Left lung (tissue), 10 donors: ENCODE results near the gene HSD11B2. TPM values are rescaled to one million over a fixed set of nuclear protein-coding genes. Genes with fewer than 3 reads are reported as not detected.

Source experiments
- ATAC-seq: fragments of 200-7000 bp; cut with Tn5 transposase; one replicate; pipeline ENCODE4 v1.9.1; 2020; ENCODE audit warnings: moderate library complexity
- DNase-seq, 4 donors: peaks; one replicate each; pipeline ENCODE4 v3.0.0-alpha.2; 2013 to 2020
- H3K27ac ChIP-seq, 2 donors: fragments of 200-600 bp; sonication (generic) in 1 of 2; one replicate each; pipeline versions ENCODE4 v1.5.0 to v1.8.0; 2020 to 2021
- H3K27me3 ChIP-seq, 2 donors: fragments of 200-600 bp; sonication (generic) in 1 of 2; one replicate each; pipeline versions ENCODE4 v1.5.0 to v1.8.0; 2020 to 2021
- H3K36me3 ChIP-seq, 2 donors: fragments of 200-600 bp; sonication (generic) in 1 of 2; one replicate each; pipeline versions ENCODE4 v1.5.0 to v1.8.0; 2020 to 2021
- H3K4me1 ChIP-seq, 2 donors: fragments of 200-600 bp; one replicate each; pipeline ENCODE4 v1.8.0; 2021
- H3K4me3 ChIP-seq, 2 donors: fragments of 200-600 bp; sonication (generic) in 1 of 2; one replicate each; pipeline versions ENCODE4 v1.5.0 to v1.8.0; 2020 to 2021; ENCODE audit warnings: mild to moderate bottlenecking in 1 of 2
- H3K9me3 ChIP-seq, 2 donors: fragments of 200-600 bp; sonication (generic) in 1 of 2; one replicate each; pipeline versions ENCODE4 v1.5.0 to v1.8.0; 2020 to 2021
- intact Hi-C, 2 donors: fragments of 100-400 bp; cut with DNase I; formaldehyde crosslinking; loops; one replicate each; pipeline versions ENCODE4 v1.11.2 to v1.14.2; 2022
- polyA plus RNA-seq, 6 donors: library from polyadenylated mRNA; unstranded; fragments of 120-200 nt; gene quantifications; one replicate each; pipeline ENCODE4 v1.2.1, GENCODE V29; 2013; ENCODE audit not compliant: insufficient read length in 6 of 6
- total RNA-seq, 2 donors: library from RNA; stranded (reverse); fragmentation: NEBNext Ultra II Directional; extraction: Animal tissue kit (Norgen Biotek cat#: 25700); gene quantifications; one replicate each; pipeline ENCODE4 v1.2.1, GENCODE V29; 2021
- TF ChIP-seq, protein P1 (sequence below), 2 donors: fragments of 200-600 bp; sonication (generic) in 1 of 2; IDR thresholded peaks; one replicate each; pipeline versions ENCODE4 v1.5.0 to v1.8.0; 2021; ENCODE audit warnings: antibody characterized with exemption in 2 of 2
- donor health status: DM: no; HTN: yes; CAD: no.
- donor health status: DM: no; HTN: no; CAD: no.

HSD11B2 gene
- total and polyA plus RNA-seq, 8 donors, result 2.5 to 81.1 (median 54.7) TPM

DNA sequence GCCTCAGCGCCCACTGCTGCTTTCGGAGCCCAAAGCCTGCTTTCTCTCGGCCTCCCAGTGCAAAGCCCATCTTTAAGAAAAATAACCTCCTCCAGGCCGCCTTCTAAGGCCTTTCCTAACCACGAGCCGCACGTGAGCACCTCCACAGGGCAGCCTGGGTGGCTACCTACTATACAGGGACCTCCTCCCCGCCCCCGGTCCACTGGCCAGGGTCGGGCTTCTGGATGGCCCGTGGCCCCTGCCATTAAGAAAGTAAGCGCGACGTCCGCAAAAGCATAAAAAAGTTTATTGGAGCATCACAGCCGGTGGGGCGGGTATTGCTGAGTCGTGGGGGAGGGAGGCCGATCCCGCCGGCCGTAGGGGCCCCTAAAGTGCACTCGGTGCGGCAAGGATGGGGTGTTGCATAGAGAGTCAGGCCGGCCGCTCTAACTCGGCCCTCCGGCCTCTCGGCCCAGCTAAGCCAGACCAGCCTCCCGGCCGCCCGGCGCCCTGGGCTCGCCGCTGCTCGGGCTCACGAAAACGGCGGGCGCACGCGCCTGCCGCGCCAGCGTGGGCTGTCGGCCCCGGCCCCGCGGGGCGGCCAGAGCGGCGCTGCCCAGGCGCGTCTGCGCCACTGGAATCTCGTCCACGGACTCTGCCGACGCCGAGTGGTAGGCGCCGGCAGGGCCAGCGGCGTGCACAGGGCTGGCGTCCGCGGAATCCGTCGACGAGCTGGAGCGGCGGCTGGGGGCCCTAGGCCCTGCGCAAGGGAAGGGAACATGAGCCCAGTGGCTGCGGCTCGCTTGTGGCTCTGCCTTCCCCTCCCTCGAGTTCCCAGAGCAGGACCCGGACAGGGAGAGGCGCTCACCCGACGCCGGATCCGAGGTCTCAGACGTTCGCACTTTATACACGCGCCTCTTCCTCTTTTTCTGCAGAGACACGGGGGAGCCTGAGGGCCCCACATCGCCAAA is 36.5 kb upstream of the HSD11B2 start:
- Histone ChIP-seq H3K36me3 (no peaks in the 10 kb centered on the region), H3K9me3 (no peaks in the 10 kb centered on the region), H3K4me1 (peaks cover 33 to 80% of the 10 kb centered on the region in 2 donors), H3K4me3 (peak overlapping the region; percentile 40 to 47), H3K27me3 (peaks cover 0 to 43% of the 10 kb centered on the region in 2 donors), H3K27ac (peak overlapping the region; percentile 64 to 65)
- DNase-seq (peak in 1 of 4 donors; percentile 75), ATAC-seq (no peak)
- intact Hi-C loops, result no loop called here
- TF ChIP-seq, protein P1, sequence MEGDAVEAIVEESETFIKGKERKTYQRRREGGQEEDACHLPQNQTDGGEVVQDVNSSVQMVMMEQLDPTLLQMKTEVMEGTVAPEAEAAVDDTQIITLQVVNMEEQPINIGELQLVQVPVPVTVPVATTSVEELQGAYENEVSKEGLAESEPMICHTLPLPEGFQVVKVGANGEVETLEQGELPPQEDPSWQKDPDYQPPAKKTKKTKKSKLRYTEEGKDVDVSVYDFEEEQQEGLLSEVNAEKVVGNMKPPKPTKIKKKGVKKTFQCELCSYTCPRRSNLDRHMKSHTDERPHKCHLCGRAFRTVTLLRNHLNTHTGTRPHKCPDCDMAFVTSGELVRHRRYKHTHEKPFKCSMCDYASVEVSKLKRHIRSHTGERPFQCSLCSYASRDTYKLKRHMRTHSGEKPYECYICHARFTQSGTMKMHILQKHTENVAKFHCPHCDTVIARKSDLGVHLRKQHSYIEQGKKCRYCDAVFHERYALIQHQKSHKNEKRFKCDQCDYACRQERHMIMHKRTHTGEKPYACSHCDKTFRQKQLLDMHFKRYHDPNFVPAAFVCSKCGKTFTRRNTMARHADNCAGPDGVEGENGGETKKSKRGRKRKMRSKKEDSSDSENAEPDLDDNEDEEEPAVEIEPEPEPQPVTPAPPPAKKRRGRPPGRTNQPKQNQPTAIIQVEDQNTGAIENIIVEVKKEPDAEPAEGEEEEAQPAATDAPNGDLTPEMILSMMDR (IDR thresholded peaks at IDR 0.05), result no peak

DNA sequence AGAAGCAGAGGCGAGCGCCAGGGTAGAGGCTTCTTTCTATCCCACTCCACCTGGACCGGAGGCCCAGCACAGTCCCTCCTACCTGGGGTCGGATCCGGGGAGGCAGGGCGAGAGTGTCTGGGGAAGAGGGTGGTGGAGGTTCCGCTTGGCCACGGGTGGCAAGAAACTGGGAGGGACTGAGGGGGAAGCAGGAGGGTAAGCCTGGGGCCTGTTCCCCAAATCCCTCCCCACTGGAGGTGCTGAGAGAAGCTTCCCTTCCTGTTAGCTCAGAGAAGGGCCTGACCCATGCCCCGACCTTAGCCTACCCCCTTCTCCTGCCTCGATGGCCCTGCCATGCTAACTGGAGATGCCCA is 35.8 kb upstream of the HSD11B2 start:
- TF ChIP-seq, protein P1 (IDR thresholded peaks at IDR 0.05), result no peak
- intact Hi-C loops, result no loop called here
- Histone ChIP-seq H3K36me3 (no peaks in the 10 kb centered on the region), H3K9me3 (no peaks in the 10 kb centered on the region), H3K27me3 (peaks cover 0 to 43% of the 10 kb centered on the region in 2 donors), H3K4me1 (peaks cover 34 to 80% of the 10 kb centered on the region in 2 donors), H3K4me3 (no peak overlapping the region), H3K27ac (peak overlapping the region in 1 of 2 donors; percentile 65)
- no peak for DNase-seq
- no peak for ATAC-seq

DNA sequence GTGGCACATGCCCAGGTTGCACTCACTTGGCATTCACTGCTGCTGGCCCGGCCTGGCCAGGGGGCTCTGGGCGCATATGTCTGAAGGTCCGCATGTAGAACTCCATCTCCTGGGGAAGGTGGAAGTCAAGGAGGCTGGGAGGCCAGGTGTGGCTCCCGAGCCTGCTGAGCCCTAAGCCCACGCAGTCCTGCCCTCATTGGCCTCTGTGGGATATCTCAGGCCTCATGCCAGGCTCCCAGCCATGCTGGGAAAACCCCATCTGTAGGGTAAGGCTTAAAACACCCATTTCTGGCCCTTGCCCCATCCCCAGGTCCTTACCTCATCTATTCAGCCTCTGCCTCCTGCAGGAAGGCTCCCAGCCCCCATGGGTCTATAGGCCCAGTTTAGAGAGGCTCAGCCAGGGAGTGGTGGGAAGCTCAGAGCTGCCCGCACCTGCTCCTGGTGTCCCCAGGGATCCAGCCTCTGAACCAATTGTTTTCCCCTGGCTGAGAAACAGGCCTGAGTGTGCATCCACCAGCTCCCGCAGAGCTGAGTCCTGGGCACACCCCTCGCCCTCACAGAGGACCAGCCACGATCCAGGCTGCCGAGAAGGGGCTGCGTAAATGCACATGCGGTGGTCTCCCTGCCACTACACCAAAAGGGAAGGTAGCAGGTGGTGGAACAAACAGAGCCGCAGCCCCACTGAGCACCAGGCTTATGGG is 35.3 kb upstream of the HSD11B2 start:
- H3K27ac ChIP-seq, result peak overlapping the region in 1 of 2 donors; percentile 65
- ATAC-seq, result no peak
- no peak overlapping the region for H3K4me3 ChIP-seq

GRCh38 chr16:67396159-67397035 is 34.5 kb upstream of the HSD11B2 start:
- peak overlapping the region; percentile 54 to 65 for H3K27ac ChIP-seq
- H3K4me1 ChIP-seq, result peaks cover 34 to 66% of the 10 kb centered on the region in 2 donors
- intact Hi-C loops, result no loop called here
- peaks cover 0 to 43% of the 10 kb centered on the region in 2 donors for H3K27me3 ChIP-seq
- H3K36me3 ChIP-seq, result no peaks in the 10 kb centered on the region
- H3K9me3 ChIP-seq, result no peaks in the 10 kb centered on the region
- TF ChIP-seq, protein P1 (IDR thresholded peaks at IDR 0.05), result no peak
- H3K4me3 ChIP-seq, result no peak overlapping the region
- ATAC-seq (peak; percentile 54), DNase-seq (peak in 3 of 4 donors; percentile 76 to 93 (median 89))

More for the DNA sequence above, 35.3 kb upstream of the HSD11B2 start:
- TF ChIP-seq, protein P1 (IDR thresholded peaks at IDR 0.05), result no peak
- no peaks in the 10 kb centered on the region for H3K9me3 ChIP-seq
- intact Hi-C loops, result no loop called here
- no peaks in the 10 kb centered on the region for H3K36me3 ChIP-seq
- no peak for DNase-seq
- peaks cover 0 to 43% of the 10 kb centered on the region in 2 donors for H3K27me3 ChIP-seq
- peaks cover 34 to 74% of the 10 kb centered on the region in 2 donors for H3K4me1 ChIP-seq
